Lung (tissue), 12 donors: ENCODE results near the gene INTS4. TPM values are rescaled to one million over a fixed set of nuclear protein-coding genes. Genes with fewer than 3 reads are reported as not detected.
"Not testable (repeated sequence)": the region's sequence is repeated elsewhere in the genome, so short reads cannot be mapped to it uniquely, and the experiment has no call there.

Experiments used
- ATAC-seq: fragments of 200-7000 bp; cut with Tn5 transposase; one replicate; pipeline ENCODE4 v1.9.1; 2020; ENCODE audit warnings: moderate number of reproducible peaks; ENCODE audit not compliant: insufficient read depth, low FRiP score
- DNase-seq, 3 donors: peaks; one replicate each; pipeline ENCODE4 v3.0.0-alpha.2; 2013 to 2017
- H3K27ac ChIP-seq, 2 donors: one replicate each; pipeline ENCODE4 v1.5.1; 2013; ENCODE audit warnings: mild to moderate bottlenecking in 2 of 2, moderate library complexity in 2 of 2, control low read depth in 1 of 2, inconsistent platforms in 1 of 2, low read depth in 1 of 2, low read length in 1 of 2
- H3K27me3 ChIP-seq, 3 donors: one replicate each; pipeline ENCODE4 v1.5.1; 2013; ENCODE audit warnings: low read length in 2 of 3; ENCODE audit not compliant: control insufficient read depth in 3 of 3, insufficient read depth in 3 of 3
- H3K36me3 ChIP-seq, 4 donors: one replicate each; pipeline ENCODE4 v1.5.1; 2013; ENCODE audit warnings: low read length in 4 of 4, mild to moderate bottlenecking in 1 of 4, moderate library complexity in 1 of 4; ENCODE audit not compliant: control insufficient read depth in 4 of 4, insufficient read depth in 4 of 4
- H3K4me1 ChIP-seq, 5 donors: one replicate each; pipeline ENCODE4 v1.5.1; 2013; ENCODE audit warnings: low read length in 5 of 5, mild to moderate bottlenecking in 2 of 5, moderate library complexity in 1 of 5; ENCODE audit not compliant: control insufficient read depth in 5 of 5, insufficient read depth in 5 of 5
- H3K4me3 ChIP-seq: one replicate; pipeline ENCODE4 v1.5.1; 2013; ENCODE audit warnings: mild to moderate bottlenecking, control low read depth, moderate library complexity
- H3K9ac ChIP-seq, 2 donors: one replicate each; pipeline ENCODE4 v1.5.1; 2013; ENCODE audit warnings: low read length in 2 of 2, control low read depth in 1 of 2; ENCODE audit not compliant: insufficient read depth in 1 of 2
- H3K9me3 ChIP-seq, 4 donors: one replicate each; pipeline ENCODE4 v1.5.1; 2013; ENCODE audit warnings: low read length in 3 of 4, mild to moderate bottlenecking in 1 of 4, moderate library complexity in 1 of 4; ENCODE audit not compliant: control insufficient read depth in 4 of 4, insufficient read depth in 3 of 4
- CTCF ChIP-seq: IDR thresholded peaks from 2 replicates; pipeline ENCODE4 v1.5.1; 2012; ENCODE audit warnings: mild to moderate bottlenecking; ENCODE audit errors: control extremely low read depth, extremely low read depth
- WGBS, 2 donors: extraction: QIAGEN DNeasy Blood & Tissue Kit; methylation state at CpG; one replicate each; pipeline ENCODE4 v1.1.7; 2013; 5-methylcytosine and 5-hydroxymethylcytosine counted together
- polyA plus RNA-seq, 2 donors: library from polyadenylated mRNA; stranded (reverse); fragments of 200-250 nt; gene quantifications; one replicate each; pipeline ENCODE4 v1.2.1, GENCODE V29; 2013
- total RNA-seq, 2 donors: library from RNA; depleted of rRNA in 1 of 2; stranded (reverse); fragments of >200 nt in 1 of 2; gene quantifications; one replicate each; pipeline ENCODE4 v1.2.1, GENCODE V29; 2014 to 2021
- donor health status: control.
- donor health status: control.
- donor health status: Bipolar disorder and iron deficiency.
- donor health status: healthy.
- donor health status: DM: yes; HTN: yes; CAD: no.

Gene INTS4
- total and polyA plus RNA-seq, 4 donors: 15.8 to 56.2 (median 22.9) TPM

DNA sequence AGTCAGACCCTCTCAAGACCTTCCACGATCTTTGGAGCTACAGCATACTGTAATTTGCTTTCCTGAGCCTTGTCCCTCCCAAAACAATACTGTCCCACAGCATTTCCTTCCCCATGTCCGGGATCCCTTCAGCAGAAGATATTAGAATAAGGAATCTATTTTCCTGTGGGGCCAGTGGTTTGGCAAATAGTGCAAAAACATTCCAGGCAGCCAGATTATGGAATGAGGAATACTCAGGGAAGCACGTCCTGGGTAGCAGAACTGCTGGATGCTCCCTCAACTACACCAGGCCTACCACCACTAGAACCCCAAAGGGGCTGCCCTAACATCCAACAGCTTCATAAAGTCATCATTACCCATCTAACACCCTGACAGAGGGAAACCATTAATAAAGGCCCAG lies 112.1 kb downstream of the INTS4 start:
- 72 to 76% methylated on average over 3 of the region's 3 CpGs for WGBS, 2 donors
- no peak for TF ChIP-seq CTCF
- Histone ChIP-seq H3K9ac (no peak overlapping the region), H3K4me1 (peaks cover 0 to 4% (median 0%) of the 10 kb centered on the region in 5 donors), H3K27me3 (no peaks in the 10 kb centered on the region), H3K27ac (no peak overlapping the region), H3K36me3 (peaks cover 17 to 39% (median 27%) of the 10 kb centered on the region in 4 donors), H3K4me3 (no peak overlapping the region), H3K9me3 (peaks cover 0 to 2% (median 0%) of the 10 kb centered on the region in 4 donors)
- DNase-seq (no peak), ATAC-seq (no peak)

- 73 to 78% methylated on average over 3 of the region's 3 CpGs for WGBS, 2 donors
- ATAC-seq (no peak), DNase-seq (peak; percentile 56 to 75 (median 62))
- H3K4me3 ChIP-seq: no peak overlapping the region
- peaks cover 0 to 4% (median 0%) of the 10 kb centered on the region in 5 donors for H3K4me1 ChIP-seq
- peaks cover 0 to 2% (median 0%) of the 10 kb centered on the region in 4 donors for H3K9me3 ChIP-seq
- H3K9ac ChIP-seq: no peak overlapping the region
- no peaks in the 10 kb centered on the region for H3K27me3 ChIP-seq
- no peak overlapping the region for H3K27ac ChIP-seq
- H3K36me3 ChIP-seq: peaks cover 21 to 38% (median 32%) of the 10 kb centered on the region in 4 donors
- no peak for TF ChIP-seq CTCF
These were observed 115.2 kb downstream of the INTS4 start for GRCh38 chr11:77879218-77879617.

- not testable (repeated sequence) for ATAC-seq, H3K4me1 ChIP-seq, H3K9me3 ChIP-seq, H3K4me3 ChIP-seq, H3K27ac ChIP-seq, H3K9ac ChIP-seq, H3K27me3 ChIP-seq, DNase-seq
- peaks cover 11 to 35% (median 26%) of the 10 kb centered on the region in 4 donors for H3K36me3 ChIP-seq
- 90 to 91% methylated on average over 4 of the region's 4 CpGs for WGBS, 2 donors
These were observed 116.2 kb downstream of the INTS4 start for GRCh38 chr11:77878247-77878646.

GRCh38 chr11:77876045-77876444 lies 118.4 kb downstream of the INTS4 start:
- TF ChIP-seq CTCF: no peak
- H3K9ac ChIP-seq: no peak overlapping the region
- 87 to 89% methylated on average over 3 of the region's 3 CpGs for WGBS, 2 donors
- H3K9me3 ChIP-seq: peaks cover 0 to 2% (median 0%) of the 10 kb centered on the region in 4 donors
- no peak for ATAC-seq
- H3K4me3 ChIP-seq: no peak overlapping the region
- no peak for DNase-seq
- no peaks in the 10 kb centered on the region for H3K27me3 ChIP-seq
- H3K27ac ChIP-seq: no peak overlapping the region
- H3K4me1 ChIP-seq: peaks cover 0 to 4% (median 0%) of the 10 kb centered on the region in 5 donors
- H3K36me3 ChIP-seq: peaks cover 15 to 37% (median 22%) of the 10 kb centered on the region in 4 donors
